Limb (tissue), 2 donors: Measurements from ENCODE around the gene F10.
"Not testable (repeated sequence)": the region's sequence is repeated elsewhere in the genome, so short reads cannot be mapped to it uniquely, and the experiment has no call there.

Source experiments
- DNase-seq, 2 donors: peaks; one replicate each; pipeline ENCODE4 v3.0.0-alpha.2; 2016; ENCODE audit errors: extremely low spot score in 2 of 2

Gene F10

DNA sequence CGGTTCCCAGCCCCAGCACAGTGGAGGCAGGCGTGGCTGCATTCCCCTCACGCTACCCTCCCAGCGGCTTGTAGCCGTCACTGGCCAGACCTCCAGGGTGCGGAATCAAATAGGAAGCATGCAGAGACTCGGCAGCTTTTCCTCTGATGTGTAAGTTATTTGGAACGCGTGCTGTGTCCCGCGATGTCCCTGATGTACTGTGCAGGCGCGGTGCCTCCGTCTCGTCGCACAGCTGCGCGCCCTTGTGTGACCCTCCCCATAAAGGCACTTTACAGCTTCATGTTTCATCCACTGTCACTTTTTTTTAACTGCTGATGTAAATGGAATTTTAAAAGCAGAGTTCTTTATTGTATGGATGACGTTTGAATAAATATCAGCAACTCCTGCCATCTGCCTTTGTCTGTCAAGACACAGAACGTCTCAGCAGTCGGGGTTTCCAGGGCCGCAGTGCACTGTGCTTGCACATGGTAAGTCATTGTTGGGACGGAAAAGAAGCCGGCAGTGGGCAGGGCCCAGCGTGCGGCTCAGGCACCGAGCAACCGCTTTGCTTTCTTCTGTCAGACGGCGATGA, 24.4 kb upstream of the F10 start:
- DNase-seq: peak; percentile 64 to 80

GRCh38 chr13:113099142-113099541, 23.5 kb upstream of the F10 start:
- DNase-seq: no peak

GRCh38 chr13:113102302-113102701, 20.3 kb upstream of the F10 start:
- not testable (repeated sequence) for DNase-seq

GRCh38 chr13:113102727-113103126, 19.9 kb upstream of the F10 start:
- no peak for DNase-seq

DNA sequence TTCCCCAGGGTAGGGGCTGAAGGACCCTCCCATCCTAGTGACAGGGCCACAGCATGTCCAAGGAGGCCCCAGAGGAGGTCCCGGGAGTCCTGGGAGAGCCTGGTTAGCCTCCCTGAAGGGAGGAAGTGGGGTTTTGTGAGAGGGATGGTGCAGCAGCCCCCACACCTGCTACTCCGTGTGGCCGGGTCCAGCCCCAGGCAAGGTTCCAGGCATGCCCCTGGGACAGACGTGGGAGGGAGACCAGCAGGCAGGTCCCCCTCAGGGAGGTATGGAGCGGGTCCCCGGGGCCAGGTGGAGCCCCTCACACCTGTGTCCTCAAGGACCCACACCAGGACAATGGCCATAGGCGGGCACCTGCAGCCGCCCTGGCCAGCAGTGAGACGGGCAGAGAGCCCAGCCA, 19.0 kb upstream of the F10 start:
- no peak for DNase-seq

- no peak for DNase-seq
Observed at GRCh38 chr13:113105032-113105920, 17.3 kb upstream of the F10 start, which contains the start of gene F7. TSS of gene F7 (plus strand) at chr13:113105791. CDS start at chr13:113105842, 51 bp downstream.

DNA sequence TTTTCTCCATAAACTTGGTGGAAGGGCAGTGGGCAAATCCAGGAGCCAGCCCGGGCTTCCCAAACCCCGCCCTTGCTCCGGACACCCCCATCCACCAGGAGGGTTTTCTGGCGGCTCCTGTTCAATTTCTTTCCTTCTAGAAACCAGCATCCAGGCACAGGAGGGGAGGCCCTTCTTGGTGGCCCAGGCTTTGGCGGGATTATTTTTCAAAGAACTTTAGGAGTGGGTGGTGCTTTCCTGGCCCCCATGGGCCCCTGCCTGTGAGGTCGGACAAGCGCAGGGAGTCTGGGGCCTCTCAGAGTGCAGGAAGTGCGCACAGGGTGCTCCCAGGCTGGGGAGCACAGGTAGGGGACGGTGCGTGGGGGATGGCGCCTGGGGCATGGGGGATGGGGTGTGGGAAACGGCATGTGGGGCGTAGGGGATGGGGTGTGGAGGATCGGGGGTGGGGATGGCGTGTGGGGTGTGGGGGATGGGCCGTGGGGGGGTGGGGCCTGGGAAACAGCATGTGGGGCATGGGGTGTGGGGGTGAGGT, 16.6 kb upstream of the F10 start:
- no peak for DNase-seq

GRCh38 chr13:113106711-113107351, 15.8 kb upstream of the F10 start:
- no peak for DNase-seq

- not testable (repeated sequence) for DNase-seq
Observed at GRCh38 chr13:113108521-113108920, 14.1 kb upstream of the F10 start.

GRCh38 chr13:113109151-113110047, 13.2 kb upstream of the F10 start:
- DNase-seq: no peak

- DNase-seq: peak in 1 of 2 donors; percentile 59
Observed at GRCh38 chr13:113110048-113110851, 12.3 kb upstream of the F10 start.

GRCh38 chr13:113110852-113111315, 11.7 kb upstream of the F10 start:
- no peak for DNase-seq

DNA sequence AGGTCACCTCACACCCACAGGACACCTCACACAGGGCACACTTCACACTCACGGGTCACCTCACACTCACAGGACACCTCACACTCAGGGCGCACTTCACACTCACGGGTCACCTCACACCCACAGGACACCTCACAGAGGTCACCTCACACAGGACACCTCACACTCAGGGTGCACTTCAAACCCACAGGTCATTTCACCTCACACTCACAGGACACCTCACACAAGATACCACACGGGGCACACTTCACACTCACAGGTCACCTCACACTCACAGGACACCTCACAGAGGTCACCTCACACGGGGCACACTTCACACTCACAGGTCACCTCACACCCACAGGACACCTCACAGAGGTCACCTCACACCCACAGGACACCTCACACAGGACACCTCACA, 10.8 kb upstream of the F10 start:
- peak in 1 of 2 donors; percentile 9 for DNase-seq

GRCh38 chr13:113112475-113112874, 10.1 kb upstream of the F10 start:
- DNase-seq: peak in 1 of 2 donors; percentile 4

- DNase-seq: peak in 1 of 2 donors; percentile 20
Observed at GRCh38 chr13:113112893-113113845, 9.4 kb upstream of the F10 start.

DNA sequence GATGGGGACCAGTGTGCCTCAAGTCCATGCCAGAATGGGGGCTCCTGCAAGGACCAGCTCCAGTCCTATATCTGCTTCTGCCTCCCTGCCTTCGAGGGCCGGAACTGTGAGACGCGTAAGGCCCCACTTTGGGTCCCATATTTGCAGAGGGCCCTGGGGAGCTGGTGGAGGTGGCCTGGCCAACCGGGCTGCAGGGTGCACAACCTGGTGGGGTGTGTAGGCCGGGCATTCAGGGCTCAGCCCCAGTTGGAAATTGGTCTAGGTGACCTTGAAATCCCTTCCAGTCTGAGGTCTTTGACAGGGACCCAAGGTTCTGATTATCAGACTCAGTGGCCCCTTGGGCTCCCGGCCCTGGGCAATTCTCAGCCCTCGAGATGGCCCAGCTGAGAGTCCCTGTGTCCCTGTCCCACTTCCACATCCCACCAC, 8.7 kb upstream of the F10 start:
- peak in 1 of 2 donors; percentile 13 for DNase-seq

- peak in 1 of 2 donors; percentile 22 for DNase-seq
Observed at GRCh38 chr13:113114511-113115362, 7.9 kb upstream of the F10 start.
